Measurements from ENCODE around the gene CPXM2. TPM values are rescaled to one million over a fixed set of nuclear protein-coding genes. Genes with fewer than 3 reads are reported as not detected.

Gene CPXM2
- total and polyA plus RNA-seq, 2 donors (not counting 1 experiment from before 2014, with no cell fraction given), result 3.1 to 48.1 TPM

DNA sequence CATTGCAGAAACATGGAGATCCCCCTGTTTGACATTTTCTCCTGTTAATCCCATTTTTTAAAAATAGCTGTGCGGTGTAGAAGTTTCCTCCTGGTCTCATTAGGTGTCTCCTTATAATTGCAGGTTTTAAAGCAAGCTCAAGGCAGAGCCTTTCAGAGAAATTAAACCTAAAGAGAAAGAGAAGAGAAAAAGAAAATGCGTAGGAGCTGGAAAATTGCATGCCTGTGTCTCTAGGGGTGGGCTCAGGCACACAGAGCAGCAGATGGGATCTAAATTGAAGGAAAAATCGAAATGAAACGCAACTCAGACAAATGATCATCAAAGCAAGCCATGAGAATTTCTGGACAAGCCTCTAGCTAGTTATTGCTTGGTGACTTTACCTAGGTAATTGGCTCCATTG, 185.4 kb downstream of the CPXM2 start:
- Histone ChIP-seq H3K27me3 (ENCODE audit: control insufficient read depth, insufficient read depth, low read length) (no peaks in the 10 kb centered on the region), H3K9ac (ENCODE audit: insufficient read depth, low read length) (no peak overlapping the region), H3K36me3 (ENCODE audit: control insufficient read depth, insufficient read depth, low read length) (no peaks in the 10 kb centered on the region), H3K79me2 (ENCODE audit: control insufficient read depth, insufficient read depth, low read length) (no peaks in the 10 kb centered on the region), H3K4me1 (ENCODE audit: control insufficient read depth, extremely low read depth, insufficient read depth, low read length) (no peaks in the 10 kb centered on the region), H4K20me1 (ENCODE audit: control insufficient read depth, extremely low read depth, insufficient read depth, low read length) (no peaks in the 10 kb centered on the region), H2AFZ (ENCODE audit: low read length) (no peak overlapping the region), H3K27ac (ENCODE audit: insufficient read depth, low read length) (no peak overlapping the region), H3K4me2 (ENCODE audit: extremely low read depth, insufficient read depth, low read length) (no peak overlapping the region), H3K9me3 (ENCODE audit: control insufficient read depth, insufficient read depth, low read depth, low read length) (no peaks in the 10 kb centered on the region), H3K4me3 (replicated peaks in 1 of 4; ENCODE audit: control extremely low read depth in 1 of 4, insufficient read depth in 1 of 4, low read depth in 3 of 4, low read length in 4 of 4) (no peak overlapping the region)
- no peak for TF ChIP-seq EZH2 (IDR thresholded peaks at IDR 0.05; ENCODE audit: low read length, missing control alignments)
- DNase-seq (ENCODE audit: low read depth in 2 of 2), result no peak

DNA sequence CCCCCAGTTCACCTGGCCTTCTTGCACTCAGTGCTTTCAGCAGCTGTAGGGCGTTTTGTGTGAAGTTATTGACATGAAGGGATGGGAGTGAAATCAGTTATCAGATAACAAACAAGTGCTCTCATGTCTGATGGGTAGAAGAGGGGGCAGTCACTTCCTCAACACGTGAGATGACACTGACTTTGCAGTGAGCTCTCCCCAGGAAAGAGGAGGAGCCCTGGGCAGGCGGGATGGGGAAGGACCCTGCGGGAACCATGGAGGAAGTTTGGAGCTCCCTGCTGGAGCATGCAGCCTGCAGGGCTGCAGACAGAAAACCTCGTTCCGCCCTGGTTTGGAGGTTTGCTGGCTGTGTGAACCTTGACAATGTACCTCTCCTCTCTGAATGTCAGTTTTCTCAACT, 186.8 kb downstream of the CPXM2 start:
- Histone ChIP-seq H3K4me1 (ENCODE audit: control insufficient read depth, extremely low read depth, insufficient read depth, low read length) (no peaks in the 10 kb centered on the region), H4K20me1 (ENCODE audit: control insufficient read depth, extremely low read depth, insufficient read depth, low read length) (no peaks in the 10 kb centered on the region), H3K4me2 (ENCODE audit: extremely low read depth, insufficient read depth, low read length) (no peak overlapping the region), H3K27ac (ENCODE audit: insufficient read depth, low read length) (no peak overlapping the region), H3K79me2 (ENCODE audit: control insufficient read depth, insufficient read depth, low read length) (no peaks in the 10 kb centered on the region), H3K36me3 (ENCODE audit: control insufficient read depth, insufficient read depth, low read length) (no peaks in the 10 kb centered on the region), H3K4me3 (replicated peaks in 1 of 4; ENCODE audit: control extremely low read depth in 1 of 4, insufficient read depth in 1 of 4, low read depth in 3 of 4, low read length in 4 of 4) (no peak overlapping the region), H2AFZ (ENCODE audit: low read length) (no peak overlapping the region), H3K27me3 (ENCODE audit: control insufficient read depth, insufficient read depth, low read length) (no peaks in the 10 kb centered on the region), H3K9me3 (ENCODE audit: control insufficient read depth, insufficient read depth, low read depth, low read length) (no peaks in the 10 kb centered on the region), H3K9ac (ENCODE audit: insufficient read depth, low read length) (no peak overlapping the region)
- TF ChIP-seq, protein P1, sequence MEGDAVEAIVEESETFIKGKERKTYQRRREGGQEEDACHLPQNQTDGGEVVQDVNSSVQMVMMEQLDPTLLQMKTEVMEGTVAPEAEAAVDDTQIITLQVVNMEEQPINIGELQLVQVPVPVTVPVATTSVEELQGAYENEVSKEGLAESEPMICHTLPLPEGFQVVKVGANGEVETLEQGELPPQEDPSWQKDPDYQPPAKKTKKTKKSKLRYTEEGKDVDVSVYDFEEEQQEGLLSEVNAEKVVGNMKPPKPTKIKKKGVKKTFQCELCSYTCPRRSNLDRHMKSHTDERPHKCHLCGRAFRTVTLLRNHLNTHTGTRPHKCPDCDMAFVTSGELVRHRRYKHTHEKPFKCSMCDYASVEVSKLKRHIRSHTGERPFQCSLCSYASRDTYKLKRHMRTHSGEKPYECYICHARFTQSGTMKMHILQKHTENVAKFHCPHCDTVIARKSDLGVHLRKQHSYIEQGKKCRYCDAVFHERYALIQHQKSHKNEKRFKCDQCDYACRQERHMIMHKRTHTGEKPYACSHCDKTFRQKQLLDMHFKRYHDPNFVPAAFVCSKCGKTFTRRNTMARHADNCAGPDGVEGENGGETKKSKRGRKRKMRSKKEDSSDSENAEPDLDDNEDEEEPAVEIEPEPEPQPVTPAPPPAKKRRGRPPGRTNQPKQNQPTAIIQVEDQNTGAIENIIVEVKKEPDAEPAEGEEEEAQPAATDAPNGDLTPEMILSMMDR (conservative IDR thresholded peaks at IDR 0.05 in 1 of 2, IDR thresholded peaks at IDR 0.05 in 1 of 2; ENCODE audit: low read depth in 1 of 2, low read length in 2 of 2), result no peak
- no peak for TF ChIP-seq EZH2 (IDR thresholded peaks at IDR 0.05; ENCODE audit: low read length, missing control alignments)
- no peak for DNase-seq (ENCODE audit: low read depth in 2 of 2)

DNA sequence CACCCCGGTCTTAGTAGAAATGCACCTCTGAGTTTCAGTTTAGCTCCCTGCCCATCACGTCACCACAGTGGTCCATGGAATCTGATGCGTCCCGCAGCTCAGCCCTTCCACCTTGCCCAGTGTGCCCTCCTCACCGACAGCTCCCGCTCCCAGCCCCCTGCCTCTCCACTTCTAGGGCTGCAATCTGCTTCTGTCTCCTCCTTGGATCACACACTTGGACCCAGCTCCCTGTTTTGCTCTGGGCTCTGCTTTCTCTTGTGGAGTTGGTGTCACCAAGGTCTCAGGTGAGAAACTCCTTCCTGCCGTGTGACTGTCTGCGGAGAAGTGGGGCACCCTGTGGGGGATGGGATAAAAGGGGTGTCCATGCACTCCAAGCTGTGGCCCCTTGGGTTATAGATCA, 187.5 kb downstream of the CPXM2 start:
- Histone ChIP-seq H3K9me3 (ENCODE audit: control insufficient read depth, insufficient read depth, low read depth, low read length) (no peaks in the 10 kb centered on the region), H3K36me3 (ENCODE audit: control insufficient read depth, insufficient read depth, low read length) (no peaks in the 10 kb centered on the region), H4K20me1 (ENCODE audit: control insufficient read depth, extremely low read depth, insufficient read depth, low read length) (no peaks in the 10 kb centered on the region), H3K27me3 (ENCODE audit: control insufficient read depth, insufficient read depth, low read length) (no peaks in the 10 kb centered on the region), H3K4me2 (ENCODE audit: extremely low read depth, insufficient read depth, low read length) (no peak overlapping the region), H3K4me1 (ENCODE audit: control insufficient read depth, extremely low read depth, insufficient read depth, low read length) (no peaks in the 10 kb centered on the region), H3K4me3 (replicated peaks in 1 of 4; ENCODE audit: control extremely low read depth in 1 of 4, insufficient read depth in 1 of 4, low read depth in 3 of 4, low read length in 4 of 4) (no peak overlapping the region), H3K79me2 (ENCODE audit: control insufficient read depth, insufficient read depth, low read length) (no peaks in the 10 kb centered on the region), H3K27ac (ENCODE audit: insufficient read depth, low read length) (no peak overlapping the region), H2AFZ (ENCODE audit: low read length) (no peak overlapping the region), H3K9ac (ENCODE audit: insufficient read depth, low read length) (no peak overlapping the region)
- no peak for DNase-seq (ENCODE audit: low read depth in 2 of 2)
- no peak for TF ChIP-seq EZH2 (IDR thresholded peaks at IDR 0.05; ENCODE audit: low read length, missing control alignments)
- TF ChIP-seq, protein P1 (conservative IDR thresholded peaks at IDR 0.05 in 1 of 2, IDR thresholded peaks at IDR 0.05 in 1 of 2; ENCODE audit: low read depth in 1 of 2, low read length in 2 of 2), result no peak
